Stimulated activated CD8-positive, alpha-beta memory T cell treated with anti-CD3 and anti-CD28 coated beads, Interleukin-12 subunit alpha, Interleukin-12 subunit beta, amount 100 ng/mL, for 4 hours (primary cell): ENCODE measurements around the gene LRP1.

Experiments used
- DNase-seq: peaks from one replicate; pipeline ENCODE4 v3.0.0-alpha.2; 2020; ENCODE audit warnings: low read depth

LRP1 gene

GRCh38 chr12:57138526-57139272, 10.4 kb downstream of the LRP1 start:
- no peak for DNase-seq

GRCh38 chr12:57139796-57140649, 11.7 kb downstream of the LRP1 start:
- no peak for DNase-seq

DNA sequence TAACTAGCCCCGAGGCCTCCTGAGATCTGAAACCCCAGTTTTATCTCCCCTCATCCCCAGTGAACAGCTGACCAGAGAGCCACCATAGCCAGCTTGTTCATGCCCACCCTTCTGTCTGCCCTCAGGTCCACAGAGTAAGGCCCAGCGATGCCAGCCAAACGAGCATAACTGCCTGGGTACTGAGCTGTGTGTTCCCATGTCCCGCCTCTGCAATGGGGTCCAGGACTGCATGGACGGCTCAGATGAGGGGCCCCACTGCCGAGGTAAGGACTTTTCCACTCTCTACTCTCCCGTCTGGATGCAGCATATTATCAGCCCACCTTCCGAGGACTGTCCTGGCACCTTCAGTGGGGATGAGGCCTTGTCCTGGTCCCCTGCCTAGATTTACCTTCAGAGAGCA, 13.0 kb downstream of the LRP1 start:
- DNase-seq = no peak

- DNase-seq = no peak
These were observed 13.8 kb downstream of the LRP1 start for GRCh38 chr12:57142121-57142520.

DNA sequence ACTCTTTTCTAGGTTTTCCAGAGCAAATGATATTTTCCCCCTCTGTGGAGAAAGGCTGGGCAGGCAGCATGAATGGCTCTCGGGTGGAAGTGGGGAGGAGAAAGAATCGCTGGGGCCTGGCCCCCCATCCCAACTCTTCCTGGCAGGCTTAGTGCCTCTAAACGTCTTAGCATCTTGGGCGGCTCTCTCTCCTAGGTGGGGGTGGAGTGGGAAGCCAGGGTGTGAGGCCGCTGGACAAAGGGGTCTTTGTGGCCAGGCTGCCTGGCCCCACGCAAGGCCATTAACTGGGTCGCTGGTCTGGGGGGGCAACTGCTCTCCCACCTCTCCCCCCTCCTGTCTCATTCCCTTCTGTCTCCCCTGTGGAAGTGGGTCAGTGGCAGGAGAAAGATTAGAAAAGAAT, 14.4 kb downstream of the LRP1 start:
- DNase-seq = no peak

- DNase-seq = no peak
These were observed 15.2 kb downstream of the LRP1 start for GRCh38 chr12:57143454-57143853.

- no peak for DNase-seq
These were observed 17.3 kb downstream of the LRP1 start for GRCh38 chr12:57145460-57146059.

GRCh38 chr12:57146092-57146491, 17.8 kb downstream of the LRP1 start:
- DNase-seq = no peak

DNA sequence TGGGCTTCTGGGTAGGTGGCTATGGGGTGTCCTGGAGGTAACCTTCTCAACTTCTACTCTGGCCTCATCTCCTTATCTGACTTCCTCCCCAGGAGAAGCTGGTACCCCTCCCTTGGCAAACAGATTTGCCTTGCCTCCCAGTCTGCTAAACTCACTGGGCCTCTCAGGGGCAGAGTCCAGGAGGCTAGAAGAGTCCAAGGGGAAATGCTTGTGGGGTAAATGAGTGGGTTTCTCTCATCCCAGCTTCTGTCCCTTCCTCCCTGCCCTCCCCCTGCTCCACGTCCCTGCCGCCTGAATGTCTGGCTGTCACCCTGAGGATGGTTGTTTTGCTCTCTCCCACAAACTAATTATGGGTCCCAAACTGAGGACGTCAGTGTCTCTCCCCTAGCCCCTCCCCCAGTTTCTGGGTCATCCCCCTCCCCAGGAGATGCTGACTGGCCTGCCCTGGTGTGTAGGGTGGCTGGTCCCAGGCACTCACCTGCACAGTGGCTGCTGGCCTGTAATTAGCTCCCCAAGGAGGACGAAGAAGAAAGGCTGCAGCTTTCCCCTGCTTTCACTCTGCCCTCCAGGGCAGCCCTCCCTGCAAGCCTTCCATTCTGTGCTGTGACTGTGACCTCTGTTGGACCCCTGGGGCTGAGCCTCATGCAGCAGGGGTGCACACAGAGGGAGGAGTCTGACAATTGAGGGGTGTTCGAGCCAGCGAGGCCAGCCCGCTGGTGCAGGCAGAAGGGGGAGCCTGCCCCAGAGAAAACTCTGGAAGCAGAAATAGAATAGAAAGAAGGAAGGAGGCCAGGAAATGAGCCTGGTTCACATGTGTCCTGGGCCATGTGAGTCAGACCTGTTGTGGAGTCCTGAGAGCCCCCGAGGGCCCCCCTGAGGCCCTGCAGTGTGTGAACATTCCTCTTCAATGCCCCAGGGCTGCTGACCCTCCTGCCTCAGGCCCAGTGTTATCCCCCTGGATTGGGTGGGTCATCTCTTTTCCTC, 19.0 kb downstream of the LRP1 start, which contains the start of gene LRP1-AS:
LRP1-AS (minus strand) TSS at position 659 of the 984 bp plus-strand sequence.
- no peak for DNase-seq

- DNase-seq = no peak
These were observed 20.4 kb downstream of the LRP1 start for GRCh38 chr12:57148469-57149244.

DNA sequence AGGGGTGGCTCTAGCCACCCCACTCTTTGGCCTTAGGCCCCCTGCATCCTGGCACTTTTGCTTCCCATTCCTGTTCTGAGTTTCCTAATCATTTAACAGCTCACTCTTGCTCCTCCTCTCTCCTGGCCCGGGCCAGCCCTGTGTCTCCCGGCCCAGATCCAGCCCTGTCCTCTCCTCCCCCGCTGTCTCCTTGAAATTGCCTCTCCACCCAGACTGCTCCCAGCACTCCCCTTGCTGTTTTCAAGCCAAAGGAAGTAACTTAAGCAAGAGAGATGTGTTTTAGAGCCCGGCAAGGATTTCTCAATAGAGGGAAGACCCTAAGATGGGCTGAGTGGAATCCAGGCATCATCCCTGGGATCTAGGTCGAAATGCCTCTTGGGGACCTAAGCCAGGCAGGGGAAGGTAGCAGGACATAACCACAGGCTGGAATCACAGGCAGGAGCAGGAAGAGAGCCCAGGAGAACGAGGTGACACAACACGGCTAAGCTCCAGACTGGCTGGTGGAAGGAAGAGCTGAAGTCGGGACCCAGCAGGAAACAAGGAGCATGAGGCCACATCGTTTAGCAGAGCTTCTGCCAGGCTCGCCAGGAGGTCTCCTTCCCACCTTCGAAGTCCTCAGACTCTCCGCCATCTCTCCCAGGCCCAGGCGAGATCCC, 21.1 kb downstream of the LRP1 start:
- DNase-seq = no peak

DNA sequence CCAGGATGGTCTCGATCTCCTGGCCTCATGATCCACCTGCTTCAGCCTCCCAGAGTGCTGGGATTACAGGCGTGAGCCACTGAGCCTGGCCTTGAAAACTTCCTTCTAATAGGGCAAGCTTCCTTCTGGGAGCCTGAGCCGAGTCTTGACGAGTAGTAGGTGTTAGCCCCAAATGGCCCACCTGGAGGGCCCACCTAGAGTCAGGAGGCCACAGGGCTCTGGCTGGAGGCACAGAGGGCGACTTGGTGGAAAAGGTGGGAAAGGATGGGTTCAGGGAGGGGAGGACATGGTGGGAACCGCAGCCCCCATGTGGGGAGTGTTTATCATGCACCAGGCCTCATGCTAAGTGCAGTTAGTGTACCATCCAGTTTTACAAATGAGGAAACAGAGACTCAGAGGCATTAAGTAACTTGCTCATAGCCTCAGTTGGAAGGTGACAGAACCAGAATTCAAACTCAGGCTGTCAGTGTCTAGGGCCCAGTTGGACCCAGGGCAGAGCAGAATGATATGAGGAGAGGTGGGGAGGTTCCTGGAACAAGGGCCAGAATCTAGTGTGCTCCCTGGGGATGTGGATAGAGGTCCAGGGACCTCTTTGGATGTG, 22.2 kb downstream of the LRP1 start:
- DNase-seq = no peak

GRCh38 chr12:57151741-57152630, 23.7 kb downstream of the LRP1 start:
- DNase-seq = no peak

GRCh38 chr12:57152639-57153038, 24.4 kb downstream of the LRP1 start:
- DNase-seq = no peak

GRCh38 chr12:57153415-57153997, 25.2 kb downstream of the LRP1 start:
- DNase-seq = no peak

- DNase-seq = no peak
These were observed 25.8 kb downstream of the LRP1 start for GRCh38 chr12:57154076-57154475.

DNA sequence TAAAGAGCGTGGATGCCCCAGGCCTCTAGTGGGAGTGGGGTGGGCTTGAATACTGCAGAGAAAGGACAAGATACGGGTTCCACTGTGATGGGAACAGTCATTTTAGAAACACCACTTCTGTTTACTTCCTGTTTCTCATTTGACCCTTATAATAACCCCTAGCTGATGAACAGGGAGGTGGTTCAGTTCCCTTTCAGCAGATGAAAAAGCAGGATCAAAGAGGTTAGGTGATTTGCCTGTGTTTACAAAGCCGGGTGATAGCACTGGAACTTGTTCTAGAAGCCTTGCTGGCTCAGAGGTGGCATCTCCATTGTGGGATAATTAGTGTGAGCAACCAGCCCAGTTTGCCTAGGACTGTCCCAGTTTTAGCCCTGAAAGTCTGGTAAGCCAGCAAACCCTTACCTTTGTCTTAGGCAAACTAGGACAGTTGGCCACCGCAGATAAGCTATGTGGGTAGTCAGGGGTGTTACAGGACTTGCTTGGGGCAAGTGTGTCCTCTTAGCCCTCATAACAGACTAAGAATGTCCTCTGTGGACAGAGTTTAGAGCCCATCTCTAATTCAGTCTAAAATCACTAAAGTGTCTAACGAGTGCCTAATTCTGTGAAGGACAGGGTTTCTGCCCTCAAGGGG, 26.6 kb downstream of the LRP1 start:
- no peak for DNase-seq
